ENCODE measurements around the gene CFHR5.

DNA sequence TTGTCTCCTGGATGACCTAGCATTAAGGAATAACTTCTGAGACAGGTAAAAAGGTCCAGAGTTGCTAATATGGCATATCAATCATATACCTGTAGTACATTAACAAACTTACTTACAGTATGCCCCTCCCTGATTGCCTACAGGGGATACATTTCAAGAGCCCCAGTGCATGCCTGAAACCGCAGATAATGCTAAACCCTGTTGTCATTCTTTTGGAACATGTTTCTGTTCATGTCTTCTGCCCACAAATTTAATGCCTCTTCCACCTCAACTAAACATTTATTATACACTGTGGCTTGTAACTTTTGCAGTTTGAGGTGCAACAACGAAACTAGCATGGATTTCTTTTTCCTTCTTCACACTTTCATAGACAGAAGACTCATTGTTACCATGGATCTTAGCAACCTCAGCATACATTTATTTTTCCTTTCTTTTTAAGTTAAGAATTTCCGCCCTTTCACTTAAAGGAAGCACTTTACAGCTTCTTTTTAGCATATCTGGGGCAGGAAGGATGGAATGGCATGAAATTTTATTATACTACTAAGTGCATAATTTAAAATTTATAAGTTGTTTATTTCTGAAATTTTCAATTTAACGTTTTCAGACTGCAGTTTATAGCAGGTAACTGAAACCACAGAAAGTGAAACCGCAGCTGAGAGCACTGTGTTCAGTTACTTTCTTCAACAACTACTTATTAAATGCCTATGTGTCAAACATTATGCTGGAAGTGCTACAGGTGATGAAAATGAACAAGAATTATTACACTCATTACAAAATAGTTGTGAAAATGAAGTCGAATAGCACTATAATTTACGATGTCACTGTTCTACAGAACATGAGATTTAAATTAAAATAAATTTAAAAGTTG lies 64.4 kb downstream of the CFHR5 start:
- TF ChIP-seq POLR2AphosphoS5 (IDR thresholded peaks at IDR 0.05) = no peak
- TF ChIP-seq, protein P1, sequence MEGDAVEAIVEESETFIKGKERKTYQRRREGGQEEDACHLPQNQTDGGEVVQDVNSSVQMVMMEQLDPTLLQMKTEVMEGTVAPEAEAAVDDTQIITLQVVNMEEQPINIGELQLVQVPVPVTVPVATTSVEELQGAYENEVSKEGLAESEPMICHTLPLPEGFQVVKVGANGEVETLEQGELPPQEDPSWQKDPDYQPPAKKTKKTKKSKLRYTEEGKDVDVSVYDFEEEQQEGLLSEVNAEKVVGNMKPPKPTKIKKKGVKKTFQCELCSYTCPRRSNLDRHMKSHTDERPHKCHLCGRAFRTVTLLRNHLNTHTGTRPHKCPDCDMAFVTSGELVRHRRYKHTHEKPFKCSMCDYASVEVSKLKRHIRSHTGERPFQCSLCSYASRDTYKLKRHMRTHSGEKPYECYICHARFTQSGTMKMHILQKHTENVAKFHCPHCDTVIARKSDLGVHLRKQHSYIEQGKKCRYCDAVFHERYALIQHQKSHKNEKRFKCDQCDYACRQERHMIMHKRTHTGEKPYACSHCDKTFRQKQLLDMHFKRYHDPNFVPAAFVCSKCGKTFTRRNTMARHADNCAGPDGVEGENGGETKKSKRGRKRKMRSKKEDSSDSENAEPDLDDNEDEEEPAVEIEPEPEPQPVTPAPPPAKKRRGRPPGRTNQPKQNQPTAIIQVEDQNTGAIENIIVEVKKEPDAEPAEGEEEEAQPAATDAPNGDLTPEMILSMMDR (IDR thresholded peaks at IDR 0.05) = no peak
- TF ChIP-seq POLR2A (IDR thresholded peaks at IDR 0.05) = no peak

All from breast epithelium (tissue), 3 donors.